Neural progenitor cell (in vitro differentiated cells): ENCODE measurements around the gene MAP2K1. TPM values are rescaled to one million over a fixed set of nuclear protein-coding genes. Genes with fewer than 3 reads are reported as not detected.
"Not testable (repeated sequence)": the region's sequence is repeated elsewhere in the genome, so short reads cannot be mapped to it uniquely, and the experiment has no call there.

Experiments
- DNase-seq: peaks from one replicate; pipeline ENCODE4 v3.0.0-alpha.2; 2016; ENCODE audit warnings: low spot score
- H2AFZ ChIP-seq: fragments of 200-600 bp; sonication (generic); replicated peaks from 2 replicates; pipeline ENCODE4 v1.6.1; 2016; ENCODE audit warnings: antibody characterized with exemption
- H3F3A ChIP-seq: fragments of 200-600 bp; sonication (generic); 2 replicates; pipeline ENCODE4 v1.6.1; 2016; ENCODE audit warnings: antibody characterized with exemption, low read depth
- H3K27ac ChIP-seq: fragments of 200-600 bp; sonication (generic); 2 replicates; pipeline ENCODE4 v1.5.1; 2016; ENCODE audit warnings: mild to moderate bottlenecking
- H3K27me3 ChIP-seq: fragments of 200-600 bp; sonication (generic); 2 replicates; pipeline ENCODE4 v1.6.1; 2016; ENCODE audit warnings: mild to moderate bottlenecking, moderate library complexity
- H3K36me3 ChIP-seq: fragments of 200-600 bp; sonication (generic); 2 replicates; pipeline ENCODE4 v1.5.1; 2016
- H3K4me1 ChIP-seq: fragments of 200-600 bp; sonication (generic); 2 replicates; pipeline ENCODE4 v1.6.1; 2016; ENCODE audit warnings: mixed run types
- H3K4me2 ChIP-seq: fragments of 200-600 bp; sonication (generic); 2 replicates; pipeline ENCODE4 v1.6.1; 2016
- H3K4me3 ChIP-seq: fragments of 200-600 bp; sonication (generic); 2 replicates; pipeline ENCODE4 v1.5.1; 2016
- H3K79me2 ChIP-seq: fragments of 200-600 bp; sonication (generic); 2 replicates; pipeline ENCODE4 v1.6.1; 2016; ENCODE audit warnings: low read depth
- H3K9ac ChIP-seq: fragments of 200-600 bp; sonication (generic); 2 replicates; pipeline ENCODE4 v1.6.1; 2016
- H3K9me3 ChIP-seq: fragments of 200-600 bp; sonication (generic); 2 replicates; pipeline ENCODE4 v1.5.1; 2016; ENCODE audit warnings: low read depth
- H4K20me1 ChIP-seq: fragments of 200-600 bp; sonication (generic); 2 replicates; pipeline ENCODE4 v1.6.1; 2016; ENCODE audit warnings: low read depth
- H3K27ac Mint-ChIP-seq: 3 replicates; pipeline ENCODE4 v1.8.0; 2021; ENCODE audit warnings: mixed read lengths
- H3K27me3 Mint-ChIP-seq: 2 replicates; pipeline ENCODE4 v1.8.0; 2022; ENCODE audit warnings: low read depth, mild to moderate bottlenecking, inconsistent platforms, moderate library complexity, mixed read lengths; ENCODE audit not compliant: insufficient read depth
- H3K36me3 Mint-ChIP-seq: 3 replicates; pipeline ENCODE4 v1.8.0; 2021; ENCODE audit warnings: mixed read lengths
- H3K4me1 Mint-ChIP-seq: 3 replicates; pipeline ENCODE4 v1.8.0; 2021; ENCODE audit warnings: mixed read lengths
- H3K4me3 Mint-ChIP-seq: 3 replicates; pipeline ENCODE4 v1.8.0; 2021; ENCODE audit warnings: mild to moderate bottlenecking, moderate library complexity, mixed read lengths
- H3K9me3 Mint-ChIP-seq: 3 replicates; pipeline ENCODE4 v1.8.0; 2020; ENCODE audit warnings: mixed read lengths
- EZH2 ChIP-seq: fragments of 200-600 bp; sonication (generic); IDR thresholded peaks from 2 replicates; pipeline ENCODE4 v1.6.1; 2017; ENCODE audit warnings: antibody characterized with exemption, mild to moderate bottlenecking, moderate library complexity
- EZH2phosphoT487 ChIP-seq: fragments of 200-600 bp; sonication (generic); IDR thresholded peaks from 2 replicates; pipeline ENCODE4 v1.6.1; 2017; ENCODE audit warnings: antibody characterized with exemption
- total RNA-seq: library from RNA; depleted of rRNA; stranded (reverse); fragments of >200 nt; gene quantifications from 2 replicates; pipeline ENCODE4 v1.2.3, GENCODE V29; 2015; ENCODE audit warnings: low replicate concordance
- TF ChIP-seq, protein P1 (sequence below): fragments of 200-600 bp; sonication (generic); IDR thresholded peaks from 2 replicates; pipeline ENCODE4 v1.5.1; 2017; ENCODE audit warnings: antibody characterized with exemption, mild to moderate bottlenecking

MAP2K1 gene
- total RNA-seq, 1 donor from 2014 or later = 55.2 TPM

GRCh38 chr15:66497502-66498455, 111.1 kb downstream of the MAP2K1 start, which contains the start of gene SNAPC5:
Gene SNAPC5, minus strand, starts transcription at chr15:66497762. Its CDS starts 31 bp downstream, at chr15:66497731.
- no peaks in the 10 kb centered on the region for H3K9me3 Mint-ChIP-seq
- peaks cover 8% of the 10 kb centered on the region for H3K4me1 ChIP-seq
- H3K9me3 ChIP-seq = no peaks in the 10 kb centered on the region
- peaks cover 76% of the 10 kb centered on the region for H3F3A ChIP-seq
- peak; percentile 99 for DNase-seq
- H3K4me1 Mint-ChIP-seq = peaks cover 18% of the 10 kb centered on the region
- peak within 1 kb of the TSS; percentile 94 for H3K27ac Mint-ChIP-seq
- no peaks in the 10 kb centered on the region for H3K27me3 Mint-ChIP-seq
- peak within 1 kb of the TSS; percentile 96 for H3K4me2 ChIP-seq
- peaks cover 24% of the 10 kb centered on the region for H3K36me3 Mint-ChIP-seq
- H2AFZ ChIP-seq = peak within 1 kb of the TSS; percentile 54
- H3K4me3 ChIP-seq = peak within 1 kb of the TSS; percentile 94
- peaks cover 46% of the 10 kb centered on the region for H4K20me1 ChIP-seq
- TF ChIP-seq EZH2 (no peak), EZH2phosphoT487 (no peak)
- TF ChIP-seq, protein P1, sequence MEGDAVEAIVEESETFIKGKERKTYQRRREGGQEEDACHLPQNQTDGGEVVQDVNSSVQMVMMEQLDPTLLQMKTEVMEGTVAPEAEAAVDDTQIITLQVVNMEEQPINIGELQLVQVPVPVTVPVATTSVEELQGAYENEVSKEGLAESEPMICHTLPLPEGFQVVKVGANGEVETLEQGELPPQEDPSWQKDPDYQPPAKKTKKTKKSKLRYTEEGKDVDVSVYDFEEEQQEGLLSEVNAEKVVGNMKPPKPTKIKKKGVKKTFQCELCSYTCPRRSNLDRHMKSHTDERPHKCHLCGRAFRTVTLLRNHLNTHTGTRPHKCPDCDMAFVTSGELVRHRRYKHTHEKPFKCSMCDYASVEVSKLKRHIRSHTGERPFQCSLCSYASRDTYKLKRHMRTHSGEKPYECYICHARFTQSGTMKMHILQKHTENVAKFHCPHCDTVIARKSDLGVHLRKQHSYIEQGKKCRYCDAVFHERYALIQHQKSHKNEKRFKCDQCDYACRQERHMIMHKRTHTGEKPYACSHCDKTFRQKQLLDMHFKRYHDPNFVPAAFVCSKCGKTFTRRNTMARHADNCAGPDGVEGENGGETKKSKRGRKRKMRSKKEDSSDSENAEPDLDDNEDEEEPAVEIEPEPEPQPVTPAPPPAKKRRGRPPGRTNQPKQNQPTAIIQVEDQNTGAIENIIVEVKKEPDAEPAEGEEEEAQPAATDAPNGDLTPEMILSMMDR = peak; percentile 99
- H3K79me2 ChIP-seq = peaks cover 45% of the 10 kb centered on the region
- H3K9ac ChIP-seq = peak within 1 kb of the TSS; percentile 77
- peak within 1 kb of the TSS; percentile 83 for H3K27ac ChIP-seq
- no peaks in the 10 kb centered on the region for H3K27me3 ChIP-seq
- peaks cover 18% of the 10 kb centered on the region for H3K36me3 ChIP-seq
- peak within 1 kb of the TSS; percentile 92 for H3K4me3 Mint-ChIP-seq

DNA sequence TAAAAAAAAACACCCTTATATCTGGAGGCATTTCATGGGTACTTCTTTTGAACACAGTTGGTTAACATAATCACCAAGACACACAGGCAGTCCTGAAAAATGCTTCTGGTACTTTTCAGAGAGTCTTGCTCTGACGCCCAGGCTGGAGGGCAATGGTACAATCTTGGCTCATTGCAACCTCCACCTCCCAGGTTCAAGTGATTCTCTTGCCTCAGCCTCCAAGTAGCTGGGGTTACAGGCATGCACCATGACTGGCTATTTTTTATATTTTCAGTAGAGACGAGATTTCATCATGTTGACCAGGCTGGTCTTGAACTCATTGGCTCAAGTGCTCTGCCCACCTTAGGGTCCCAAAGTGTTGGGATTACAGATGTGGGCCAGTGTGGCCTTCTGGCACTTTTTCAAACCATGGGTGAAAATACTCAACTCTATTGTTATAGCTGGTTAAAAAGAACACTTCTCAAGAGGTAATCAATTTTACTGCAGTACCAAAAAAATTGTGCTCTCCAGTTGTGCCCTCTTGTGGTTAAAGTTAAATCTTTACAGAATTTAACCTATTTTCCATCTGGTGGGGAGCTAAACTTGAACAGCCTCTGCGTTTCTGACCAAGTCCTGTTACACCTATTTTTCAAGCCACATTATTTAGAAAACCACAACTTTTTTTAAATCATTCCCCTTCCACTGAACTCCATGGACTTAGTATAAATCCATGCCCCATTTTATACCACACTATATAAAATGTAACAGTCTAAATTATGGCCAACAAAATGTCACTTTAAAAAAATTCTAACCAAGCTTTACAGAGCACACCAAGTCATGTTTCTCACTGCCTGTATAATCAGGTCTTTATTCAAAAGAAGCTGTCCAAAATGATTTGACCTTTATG, 112.0 kb downstream of the MAP2K1 start:
- Mint-ChIP-seq H3K9me3 (no peaks in the 10 kb centered on the region), H3K36me3 (peaks cover 24% of the 10 kb centered on the region), H3K27me3 (no peaks in the 10 kb centered on the region), H3K27ac (no peak overlapping the region), H3K4me1 (peaks cover 24% of the 10 kb centered on the region), H3K4me3 (peak overlapping the region; percentile 92)
- H3K9ac ChIP-seq = no peak overlapping the region
- TF ChIP-seq EZH2 = no peak
- TF ChIP-seq, protein P1 = peak; percentile 49
- peaks cover 18% of the 10 kb centered on the region for H3K4me1 ChIP-seq
- no peaks in the 10 kb centered on the region for H3K27me3 ChIP-seq
- H3K27ac ChIP-seq = no peak overlapping the region
- peaks cover 84% of the 10 kb centered on the region for H3F3A ChIP-seq
- peaks cover 54% of the 10 kb centered on the region for H3K79me2 ChIP-seq
- H3K4me3 ChIP-seq = no peak overlapping the region
- H3K9me3 ChIP-seq = no peaks in the 10 kb centered on the region
- H3K36me3 ChIP-seq = peaks cover 18% of the 10 kb centered on the region
- peaks cover 55% of the 10 kb centered on the region for H4K20me1 ChIP-seq
- H3K4me2 ChIP-seq = no peak overlapping the region
- peak; percentile 16 for DNase-seq
- H2AFZ ChIP-seq = no peak overlapping the region

DNA sequence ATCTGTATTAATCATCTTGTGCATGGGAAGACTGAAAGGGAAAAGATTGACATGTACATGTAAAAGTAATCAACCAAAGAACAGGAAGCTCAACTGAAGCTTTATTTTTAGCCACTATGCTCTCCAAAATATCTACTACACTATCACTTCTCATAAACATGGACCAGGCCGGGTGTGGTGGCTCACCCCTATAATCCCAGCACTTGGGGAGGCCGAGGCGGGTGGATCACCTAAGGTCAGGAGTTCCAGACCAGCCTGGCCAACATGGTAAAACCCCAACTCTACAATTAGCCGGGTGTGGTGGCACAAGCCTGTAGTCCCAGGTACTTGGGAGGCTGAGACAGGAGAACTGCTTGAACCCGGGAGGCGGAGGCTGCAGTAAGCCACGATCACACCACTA, 113.6 kb downstream of the MAP2K1 start:
- not testable (repeated sequence) for H3K4me2 ChIP-seq
- peaks cover 30% of the 10 kb centered on the region for H3K36me3 Mint-ChIP-seq

More for the DNA sequence above, 113.6 kb downstream of the MAP2K1 start:
- H2AFZ ChIP-seq, H3K27me3 Mint-ChIP-seq, H3K9ac ChIP-seq, H3K27me3 ChIP-seq, H3K27ac ChIP-seq, H3K9me3 Mint-ChIP-seq, H3K9me3 ChIP-seq, H3K4me3 ChIP-seq, H3K27ac Mint-ChIP-seq, H3K4me3 Mint-ChIP-seq, DNase-seq: not testable (repeated sequence)
- peaks cover 28% of the 10 kb centered on the region for H3K4me1 Mint-ChIP-seq
- H3K79me2 ChIP-seq = peaks cover 69% of the 10 kb centered on the region
- H3F3A ChIP-seq = peaks cover 83% of the 10 kb centered on the region
- H3K4me1 ChIP-seq = peaks cover 18% of the 10 kb centered on the region
- H4K20me1 ChIP-seq = peaks cover 64% of the 10 kb centered on the region
- peaks cover 18% of the 10 kb centered on the region for H3K36me3 ChIP-seq
